CMK (cell line): ENCODE measurements around the gene PCDHB7.
"Not testable (repeated sequence)": the region's sequence is repeated elsewhere in the genome, so short reads cannot be mapped to it uniquely, and the experiment has no call there.

ENCODE experiments used
- DNase-seq: peaks from one replicate; pipeline ENCODE4 v3.0.0-alpha.2; 2010; ENCODE audit warnings: low read depth

PCDHB7 gene

GRCh38 chr5:141180313-141180712, 7.9 kb downstream of the PCDHB7 start:
- no peak for DNase-seq

DNA sequence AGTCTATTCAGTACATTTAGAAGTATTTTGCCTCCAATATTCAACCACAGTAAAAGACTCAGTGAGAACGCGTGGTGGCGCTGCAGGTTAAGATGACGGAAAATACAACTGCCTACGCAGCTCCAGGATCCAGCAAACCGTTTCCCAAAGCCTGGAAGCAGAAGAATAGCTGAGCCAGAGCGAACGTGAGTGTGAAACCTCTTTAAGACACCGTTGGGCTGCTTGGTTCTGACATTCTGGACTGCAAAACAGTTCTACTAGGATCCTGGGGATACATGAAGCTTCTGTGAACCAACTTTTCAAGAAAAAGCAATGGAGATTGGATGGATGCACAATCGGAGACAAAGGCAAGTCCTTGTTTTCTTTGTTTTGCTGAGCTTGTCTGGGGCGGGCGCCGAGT, 9.8 kb downstream of the PCDHB7 start, which contains the start of gene PCDHB16:
Gene PCDHB16, plus strand, starts transcription at position 140 of the 400 bp plus-strand sequence. Its CDS starts 173 bp downstream, at position 313.
- DNase-seq: no peak

DNA sequence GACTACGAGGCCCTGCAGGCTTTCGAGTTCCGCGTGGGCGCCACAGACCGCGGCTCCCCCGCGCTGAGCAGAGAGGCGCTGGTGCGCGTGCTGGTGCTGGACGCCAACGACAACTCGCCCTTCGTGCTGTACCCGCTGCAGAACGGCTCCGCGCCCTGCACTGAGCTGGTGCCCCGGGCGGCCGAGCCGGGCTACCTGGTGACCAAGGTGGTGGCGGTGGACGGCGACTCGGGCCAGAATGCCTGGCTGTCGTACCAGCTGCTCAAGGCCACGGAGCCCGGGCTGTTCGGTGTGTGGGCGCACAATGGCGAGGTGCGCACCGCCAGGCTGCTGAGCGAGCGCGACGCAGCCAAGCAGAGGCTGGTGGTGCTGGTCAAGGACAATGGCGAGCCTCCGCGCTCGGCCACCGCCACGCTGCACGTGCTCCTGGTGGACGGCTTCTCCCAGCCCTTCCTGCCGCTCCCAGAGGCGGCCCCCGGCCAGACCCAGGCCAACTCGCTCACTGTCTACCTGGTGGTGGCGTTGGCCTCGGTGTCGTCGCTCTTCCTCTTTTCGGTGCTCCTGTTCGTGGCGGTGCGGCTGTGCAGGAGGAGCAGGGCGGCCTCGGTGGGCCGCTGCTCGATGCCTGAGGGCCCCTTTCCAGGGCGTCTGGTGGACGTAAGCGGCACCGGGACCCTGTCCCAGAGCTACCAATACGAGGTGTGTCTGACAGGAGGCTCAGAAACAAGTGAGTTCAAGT, 11.8 kb downstream of the PCDHB7 start:
- DNase-seq: not testable (repeated sequence)

- peak; percentile 22 for DNase-seq
These were observed 14.6 kb downstream of the PCDHB7 start, which contains the start of gene PCDHB9 for GRCh38 chr5:141186897-141187512. Gene PCDHB9, plus strand, starts transcription at chr5:141187161. Its CDS starts 158 bp downstream, at chr5:141187319.

DNA sequence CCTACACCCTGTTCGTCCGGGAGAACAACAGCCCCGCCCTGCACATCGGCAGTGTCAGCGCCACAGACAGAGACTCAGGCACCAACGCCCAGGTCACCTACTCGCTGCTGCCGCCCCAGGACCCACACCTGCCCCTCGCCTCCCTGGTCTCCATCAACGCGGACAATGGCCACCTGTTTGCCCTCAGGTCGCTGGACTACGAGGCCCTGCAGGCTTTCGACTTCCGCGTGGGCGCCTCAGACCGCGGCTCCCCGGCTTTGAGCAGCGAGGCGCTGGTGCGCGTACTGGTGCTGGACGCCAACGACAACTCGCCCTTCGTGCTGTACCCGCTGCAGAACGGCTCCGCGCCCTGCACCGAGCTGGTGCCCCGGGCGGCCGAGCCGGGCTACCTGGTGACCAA, 16.2 kb downstream of the PCDHB7 start:
- not testable (repeated sequence) for DNase-seq

GRCh38 chr5:141189131-141189530, 16.7 kb downstream of the PCDHB7 start:
- not testable (repeated sequence) for DNase-seq

DNA sequence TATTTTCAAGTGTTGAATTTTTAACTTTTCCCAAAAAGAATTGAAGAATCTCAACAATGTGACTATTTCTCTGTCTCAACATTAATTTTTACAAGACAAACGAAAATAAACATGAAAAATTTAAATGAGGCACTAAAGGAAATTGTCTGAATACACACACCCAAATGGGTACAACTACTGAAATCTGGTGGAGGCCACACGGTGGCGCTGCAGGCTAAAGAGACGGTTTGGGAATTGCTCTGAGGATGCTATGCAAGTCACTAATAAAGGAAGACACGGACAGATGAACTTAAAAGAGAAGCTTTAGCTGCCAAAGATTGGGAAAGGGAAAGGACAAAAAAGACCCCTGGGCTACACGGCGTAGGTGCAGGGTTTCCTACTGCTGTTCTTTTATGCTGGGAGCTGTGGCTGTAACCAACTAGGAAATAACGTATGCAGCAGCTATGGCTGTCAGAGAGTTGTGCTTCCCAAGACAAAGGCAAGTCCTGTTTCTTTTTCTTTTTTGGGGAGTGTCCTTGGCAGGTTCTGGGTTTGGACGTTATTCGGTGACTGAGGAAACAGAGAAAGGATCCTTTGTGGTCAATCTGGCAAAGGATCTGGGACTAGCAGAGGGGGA, 19.8 kb downstream of the PCDHB7 start, which contains the start of gene PCDHB10:
Gene PCDHB10, plus strand, starts transcription at position 244 of the 616 bp plus-strand sequence. Its CDS starts 200 bp downstream, at position 444.
- peak; percentile 1 for DNase-seq

DNA sequence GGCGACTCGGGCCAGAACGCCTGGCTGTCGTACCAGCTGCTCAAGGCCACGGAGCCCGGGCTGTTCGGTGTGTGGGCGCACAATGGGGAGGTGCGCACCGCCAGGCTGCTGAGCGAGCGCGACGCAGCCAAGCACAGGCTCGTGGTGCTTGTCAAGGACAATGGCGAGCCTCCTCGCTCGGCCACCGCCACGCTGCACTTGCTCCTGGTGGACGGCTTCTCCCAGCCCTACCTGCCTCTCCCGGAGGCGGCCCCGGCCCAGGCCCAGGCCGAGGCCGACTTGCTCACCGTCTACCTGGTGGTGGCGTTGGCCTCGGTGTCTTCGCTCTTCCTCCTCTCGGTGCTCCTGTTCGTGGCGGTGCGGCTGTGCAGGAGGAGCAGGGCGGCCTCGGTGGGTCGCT, 21.9 kb downstream of the PCDHB7 start:
- not testable (repeated sequence) for DNase-seq

DNA sequence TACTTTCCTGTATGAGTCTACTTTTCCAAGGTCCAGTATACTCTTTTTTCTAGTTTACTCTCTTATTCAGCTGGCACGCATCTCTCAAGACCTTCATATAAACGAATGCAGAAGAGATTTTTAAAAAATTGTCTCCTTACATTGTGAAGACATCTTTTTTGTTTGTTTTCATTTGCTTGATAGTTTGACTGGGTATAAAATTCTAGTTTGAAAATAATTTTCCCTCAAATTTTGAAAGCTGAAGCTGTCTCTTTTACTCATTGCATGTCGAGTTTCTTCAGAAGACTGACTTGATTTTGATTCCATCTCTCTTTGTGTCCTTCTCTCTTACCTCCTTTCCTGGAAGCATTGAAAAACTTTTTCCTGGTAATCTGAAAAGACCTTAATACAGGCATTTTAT, 23.9 kb downstream of the PCDHB7 start:
- DNase-seq: no peak

DNA sequence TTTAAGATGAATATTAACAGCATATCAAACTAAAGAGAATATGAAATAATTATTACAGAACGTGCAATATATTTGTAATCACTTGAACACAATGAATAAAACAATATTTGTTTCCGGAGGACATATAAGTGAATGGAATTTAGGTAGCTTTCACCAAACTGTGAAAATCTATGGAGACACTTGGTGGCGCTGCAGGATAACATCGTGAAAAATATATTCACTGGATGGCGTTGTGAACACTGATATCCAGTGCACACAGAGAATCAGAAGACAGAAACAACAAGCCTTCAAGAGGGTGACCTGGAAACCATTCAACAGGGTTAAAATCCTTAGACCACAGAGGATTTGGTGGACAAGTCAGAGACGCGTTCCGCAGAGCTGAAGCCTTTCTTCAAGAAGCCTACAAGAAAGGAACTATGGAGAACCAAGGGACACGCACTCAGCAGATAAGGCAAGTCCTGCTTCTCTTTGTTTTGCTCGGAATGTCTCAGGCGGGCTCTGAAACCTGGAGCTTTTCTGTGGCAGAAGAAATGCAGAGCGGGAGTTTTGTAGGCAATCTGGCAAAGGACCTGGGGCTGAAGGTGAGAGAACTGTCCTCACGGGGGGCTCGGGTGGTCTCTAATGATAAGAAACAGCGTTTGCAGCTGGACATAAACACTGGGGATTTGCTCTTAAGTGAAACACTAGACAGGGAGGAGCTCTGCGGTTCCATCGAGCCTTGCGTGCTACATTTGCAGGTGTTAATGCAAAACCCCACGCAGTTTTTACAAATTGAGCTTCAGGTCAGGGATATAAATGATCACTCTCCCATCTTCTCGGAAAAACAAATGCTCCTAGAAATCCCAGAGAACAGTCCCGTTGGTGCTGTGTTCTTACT, 27.2 kb downstream of the PCDHB7 start, which contains the start of gene PCDHB11:
Gene PCDHB11, plus strand, starts transcription at position 269 of the 877 bp plus-strand sequence. Its CDS starts 148 bp downstream, at position 417.
- DNase-seq: no peak

DNA sequence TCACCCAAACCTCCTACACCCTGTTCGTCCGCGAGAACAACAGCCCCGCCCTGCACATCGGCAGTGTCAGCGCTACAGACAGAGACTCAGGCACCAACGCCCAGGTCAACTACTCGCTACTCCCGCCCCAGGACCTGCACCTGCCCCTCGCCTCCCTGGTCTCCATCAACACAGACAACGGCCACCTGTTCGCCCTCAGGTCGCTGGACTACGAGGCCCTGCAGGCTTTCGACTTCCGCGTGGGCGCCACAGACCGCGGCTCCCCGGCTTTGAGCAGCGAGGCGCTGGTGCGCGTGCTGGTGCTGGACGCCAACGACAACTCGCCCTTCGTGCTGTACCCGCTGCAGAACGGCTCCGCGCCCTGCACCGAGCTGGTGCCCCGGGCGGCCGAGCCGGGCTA, 28.7 kb downstream of the PCDHB7 start:
- not testable (repeated sequence) for DNase-seq

GRCh38 chr5:141201646-141202045, 29.2 kb downstream of the PCDHB7 start:
- DNase-seq: not testable (repeated sequence)

GRCh38 chr5:141208478-141208877, 36.0 kb downstream of the PCDHB7 start, which contains the start of gene PCDHB12:
Gene PCDHB12, plus strand, starts transcription at chr5:141208719. Its CDS starts 189 bp downstream, at chr5:141208908.
- DNase-seq: no peak

DNA sequence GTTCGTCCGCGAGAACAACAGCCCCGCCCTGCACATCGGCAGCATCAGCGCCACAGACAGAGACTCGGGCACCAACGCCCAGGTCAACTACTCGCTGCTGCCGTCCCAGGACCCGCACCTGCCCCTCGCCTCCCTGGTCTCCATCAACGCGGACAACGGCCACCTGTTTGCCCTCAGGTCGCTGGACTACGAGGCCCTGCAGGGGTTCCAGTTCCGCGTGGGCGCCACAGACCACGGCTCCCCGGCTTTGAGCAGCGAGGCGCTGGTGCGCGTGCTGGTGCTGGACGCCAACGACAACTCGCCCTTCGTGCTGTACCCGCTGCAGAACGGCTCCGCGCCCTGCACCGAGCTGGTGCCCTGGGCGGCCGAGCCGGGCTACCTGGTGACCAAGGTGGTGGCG, 37.8 kb downstream of the PCDHB7 start:
- DNase-seq: not testable (repeated sequence)

GRCh38 chr5:141210849-141211248, 38.4 kb downstream of the PCDHB7 start:
- not testable (repeated sequence) for DNase-seq

DNA sequence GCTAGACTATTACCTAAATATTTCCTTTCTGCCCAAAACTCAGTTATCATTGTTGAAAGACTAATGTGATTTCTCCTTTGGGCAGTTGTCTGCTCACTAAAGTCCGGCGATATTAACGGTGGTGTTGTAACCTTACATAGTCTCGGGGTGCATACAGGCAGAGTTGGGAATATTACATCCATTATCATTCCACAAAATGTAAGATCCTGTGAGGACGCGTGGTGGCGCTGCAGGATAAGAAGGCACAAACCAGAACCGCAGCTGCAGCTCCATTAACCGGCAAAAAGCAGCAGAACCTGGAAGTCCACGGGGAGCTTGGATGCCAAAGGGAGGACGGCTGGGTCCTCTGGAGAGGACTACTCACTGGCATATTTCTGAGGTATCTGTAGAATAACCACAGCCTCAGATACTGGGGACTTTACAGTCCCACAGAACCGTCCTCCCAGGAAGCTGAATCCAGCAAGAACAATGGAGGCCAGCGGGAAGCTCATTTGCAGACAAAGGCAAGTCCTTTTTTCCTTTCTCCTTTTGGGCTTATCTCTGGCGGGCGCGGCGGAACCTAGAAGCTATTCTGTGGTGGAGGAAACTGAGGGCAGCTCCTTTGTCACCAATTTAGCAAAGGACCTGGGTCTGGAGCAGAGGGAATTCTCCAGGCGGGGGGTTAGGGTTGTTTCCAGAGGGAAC, 41.4 kb downstream of the PCDHB7 start, which contains the start of gene PCDHB13:
Gene PCDHB13, plus strand, starts transcription at position 264 of the 684 bp plus-strand sequence. Its CDS starts 205 bp downstream, at position 469.
- DNase-seq: not testable (repeated sequence)

DNA sequence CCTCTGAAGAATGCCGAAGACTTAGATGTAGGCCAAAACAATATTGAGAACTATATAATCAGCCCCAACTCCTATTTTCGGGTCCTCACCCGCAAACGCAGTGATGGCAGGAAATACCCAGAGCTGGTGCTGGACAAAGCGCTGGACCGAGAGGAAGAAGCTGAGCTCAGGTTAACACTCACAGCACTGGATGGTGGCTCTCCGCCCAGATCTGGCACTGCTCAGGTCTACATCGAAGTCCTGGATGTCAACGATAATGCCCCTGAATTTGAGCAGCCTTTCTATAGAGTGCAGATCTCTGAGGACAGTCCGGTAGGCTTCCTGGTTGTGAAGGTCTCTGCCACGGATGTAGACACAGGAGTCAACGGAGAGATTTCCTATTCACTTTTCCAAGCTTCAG, 42.1 kb downstream of the PCDHB7 start:
- not testable (repeated sequence) for DNase-seq

GRCh38 chr5:141215504-141215903, 43.1 kb downstream of the PCDHB7 start:
- DNase-seq: not testable (repeated sequence)

GRCh38 chr5:141216035-141216434, 43.6 kb downstream of the PCDHB7 start:
- not testable (repeated sequence) for DNase-seq

GRCh38 chr5:141223112-141223783, 50.8 kb downstream of the PCDHB7 start, which contains the start of gene PCDHB14:
Gene PCDHB14, plus strand, starts transcription at chr5:141223343. Its CDS starts 163 bp downstream, at chr5:141223506.
- DNase-seq: peak; percentile 4
